Activated CD4-positive, alpha-beta T cell treated with anti-CD3 and anti-CD28 coated beads, Interleukin-2, amount 10 ng/mL, durations not matched to agents 24 days and 14 days (primary cell): ENCODE measurements around the gene CBLB. TPM values are rescaled to one million over a fixed set of nuclear protein-coding genes. Genes with fewer than 3 reads are reported as not detected.
A peak's percentile ranks its signal among the peaks of the same experiment; 100 is the strongest.

Experiments used
- DNase-seq: peaks from one replicate; pipeline ENCODE4 v3.0.0; 2022
- H3K27ac Mint-ChIP-seq: one replicate; pipeline ENCODE4 v1.8.0; 2022; ENCODE audit warnings: mild to moderate bottlenecking, mixed read lengths
- H3K27me3 Mint-ChIP-seq: one replicate; pipeline ENCODE4 v1.8.0; 2022; ENCODE audit warnings: mixed read lengths
- H3K36me3 Mint-ChIP-seq: one replicate; pipeline ENCODE4 v1.8.0; 2022; ENCODE audit warnings: low read depth, mild to moderate bottlenecking, mixed read lengths
- H3K4me1 Mint-ChIP-seq: one replicate; pipeline ENCODE4 v1.8.0; 2021; ENCODE audit warnings: mixed read lengths
- H3K4me3 Mint-ChIP-seq: one replicate; pipeline ENCODE4 v1.8.0; 2022; ENCODE audit warnings: mild to moderate bottlenecking, moderate library complexity, mixed read lengths
- H3K9me3 Mint-ChIP-seq: one replicate; pipeline ENCODE4 v1.8.0; 2021; ENCODE audit warnings: mixed read lengths
- intact Hi-C: fragments of 100-400 bp; cut with micrococcal nuclease; formaldehyde crosslinking; loops from one replicate; pipeline ENCODE4 v1.15.1; 2023
- total RNA-seq: library from RNA; stranded (reverse); gene quantifications from 2 replicates; pipeline ENCODE4 v1.2.3, GENCODE V29; 2022

Gene CBLB
- total RNA-seq, 1 donor from 2014 or later: 183 TPM

DNA sequence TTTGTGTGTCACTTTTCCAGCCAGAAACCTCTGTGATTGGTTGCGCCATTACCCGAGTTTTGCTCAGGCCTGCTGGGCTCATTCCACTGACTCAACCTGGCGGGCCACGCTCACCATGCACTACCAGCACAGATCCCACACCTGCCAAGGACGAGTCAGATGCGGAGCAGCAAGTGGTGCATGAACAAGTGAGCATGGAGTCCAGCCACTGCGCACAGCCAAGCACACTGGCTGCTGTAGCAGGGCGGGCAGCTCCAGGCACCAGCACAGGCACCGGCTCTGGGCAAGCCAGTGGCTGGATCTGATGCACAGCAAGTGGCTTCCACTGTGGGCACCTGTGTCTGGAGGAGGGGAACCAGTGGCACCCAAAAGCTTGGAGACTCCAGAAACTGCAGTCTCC is 110.4 kb downstream of the CBLB start:
- H3K4me3 Mint-ChIP-seq: no peak overlapping the region
- H3K36me3 Mint-ChIP-seq: peaks cover 71% of the 10 kb centered on the region
- no peaks in the 10 kb centered on the region for H3K27me3 Mint-ChIP-seq
- peaks cover 22% of the 10 kb centered on the region for H3K9me3 Mint-ChIP-seq
- intact Hi-C loops: no loop called here
- peaks cover 49% of the 10 kb centered on the region for H3K4me1 Mint-ChIP-seq
- DNase-seq: no peak
- H3K27ac Mint-ChIP-seq: peak overlapping the region; percentile 25

GRCh38 chr3:105755121-105755886 is 113.5 kb downstream of the CBLB start:
- intact Hi-C loops: loop anchor here (1.0 to 2.0 kb wide), 2 partner anchors 9 to 577 kb away; no protein-coding TSS in a partner anchor
- Mint-ChIP-seq H3K27ac (peak overlapping the region; percentile 90), H3K9me3 (peaks cover 5% of the 10 kb centered on the region), H3K4me1 (peaks cover 59% of the 10 kb centered on the region), H3K27me3 (no peaks in the 10 kb centered on the region), H3K4me3 (peak overlapping the region; percentile 62), H3K36me3 (peaks cover 52% of the 10 kb centered on the region)
- no peak for DNase-seq

GRCh38 chr3:105752791-105753415 is 115.9 kb downstream of the CBLB start:
- H3K27ac Mint-ChIP-seq: peak overlapping the region; percentile 95

GRCh38 chr3:105747696-105748095 is 121.1 kb downstream of the CBLB start:
- Mint-ChIP-seq H3K27me3 (no peaks in the 10 kb centered on the region), H3K9me3 (peaks cover 4% of the 10 kb centered on the region), H3K4me1 (peaks cover 61% of the 10 kb centered on the region), H3K4me3 (peak overlapping the region; percentile 64), H3K27ac (peak overlapping the region; percentile 82), H3K36me3 (peaks cover 66% of the 10 kb centered on the region)
- intact Hi-C loops: loop anchor here (2.0 kb wide), 2 partner anchors 71 to 429 kb away; no protein-coding TSS in a partner anchor
- DNase-seq: no peak

More at GRCh38 chr3:105752791-105753415, 115.9 kb downstream of the CBLB start:
- no peaks in the 10 kb centered on the region for H3K9me3 Mint-ChIP-seq
- peaks cover 67% of the 10 kb centered on the region for H3K4me1 Mint-ChIP-seq
- peak; percentile 83 for DNase-seq
- intact Hi-C loops: loop anchor here (1.0 to 5.0 kb wide), 6 partner anchors 9 to 672 kb away; partner anchors contain the start of gene ALCAM
- H3K36me3 Mint-ChIP-seq: peaks cover 45% of the 10 kb centered on the region
- no peaks in the 10 kb centered on the region for H3K27me3 Mint-ChIP-seq
- H3K4me3 Mint-ChIP-seq: peak overlapping the region; percentile 64

GRCh38 chr3:105747060-105747541 is 121.7 kb downstream of the CBLB start:
- Mint-ChIP-seq H3K27ac (peak overlapping the region; percentile 82), H3K9me3 (peaks cover 4% of the 10 kb centered on the region), H3K27me3 (no peaks in the 10 kb centered on the region), H3K36me3 (peaks cover 66% of the 10 kb centered on the region), H3K4me3 (peak overlapping the region; percentile 64), H3K4me1 (peaks cover 56% of the 10 kb centered on the region)
- DNase-seq: no peak
- intact Hi-C loops: loop anchor here (2.0 kb wide), 2 partner anchors 70 to 430 kb away; no protein-coding TSS in a partner anchor

GRCh38 chr3:105746231-105746996 is 122.4 kb downstream of the CBLB start:
- no peak for DNase-seq
- Mint-ChIP-seq H3K9me3 (peaks cover 9% of the 10 kb centered on the region), H3K4me3 (peak overlapping the region; percentile 64), H3K4me1 (peaks cover 57% of the 10 kb centered on the region), H3K27ac (peak overlapping the region; percentile 82), H3K36me3 (peaks cover 72% of the 10 kb centered on the region), H3K27me3 (no peaks in the 10 kb centered on the region)
- intact Hi-C loops: loop anchor here (2.0 kb wide), 2 partner anchors 70 to 430 kb away; no protein-coding TSS in a partner anchor

DNA sequence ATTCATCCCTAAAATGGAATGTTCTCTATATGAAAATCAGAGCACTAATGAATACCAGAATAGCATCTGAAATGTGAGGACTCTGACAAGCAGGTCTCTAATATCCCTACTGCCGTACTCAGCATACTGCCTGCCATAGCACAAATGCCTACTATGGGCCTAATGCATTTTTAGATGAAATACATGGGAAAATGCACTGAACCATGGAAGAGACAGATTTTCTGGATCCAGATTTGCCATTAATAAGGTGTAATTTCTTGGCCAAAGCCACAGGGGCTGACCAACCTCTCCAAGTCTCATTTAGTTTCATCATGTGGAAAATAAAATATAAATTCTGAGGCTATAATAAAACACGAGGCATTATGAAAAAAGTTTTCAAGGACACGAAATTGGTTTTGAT is 123.8 kb downstream of the CBLB start:
- Mint-ChIP-seq H3K36me3 (peaks cover 70% of the 10 kb centered on the region), H3K27ac (peak overlapping the region; percentile 20), H3K4me3 (no peak overlapping the region), H3K9me3 (peaks cover 9% of the 10 kb centered on the region), H3K27me3 (no peaks in the 10 kb centered on the region), H3K4me1 (peaks cover 51% of the 10 kb centered on the region)
- no peak for DNase-seq
- intact Hi-C loops: no loop called here

- Mint-ChIP-seq H3K9me3 (peaks cover 13% of the 10 kb centered on the region), H3K27ac (peak overlapping the region; percentile 55), H3K4me1 (peaks cover 53% of the 10 kb centered on the region), H3K36me3 (peaks cover 75% of the 10 kb centered on the region), H3K4me3 (peak overlapping the region; percentile 34), H3K27me3 (no peaks in the 10 kb centered on the region)
- DNase-seq: no peak
- intact Hi-C loops: loop anchor here (1.0 kb wide), 1 partner anchor 9 kb away; no protein-coding TSS in a partner anchor
These were observed 124.6 kb downstream of the CBLB start for GRCh38 chr3:105744202-105744601.

DNA sequence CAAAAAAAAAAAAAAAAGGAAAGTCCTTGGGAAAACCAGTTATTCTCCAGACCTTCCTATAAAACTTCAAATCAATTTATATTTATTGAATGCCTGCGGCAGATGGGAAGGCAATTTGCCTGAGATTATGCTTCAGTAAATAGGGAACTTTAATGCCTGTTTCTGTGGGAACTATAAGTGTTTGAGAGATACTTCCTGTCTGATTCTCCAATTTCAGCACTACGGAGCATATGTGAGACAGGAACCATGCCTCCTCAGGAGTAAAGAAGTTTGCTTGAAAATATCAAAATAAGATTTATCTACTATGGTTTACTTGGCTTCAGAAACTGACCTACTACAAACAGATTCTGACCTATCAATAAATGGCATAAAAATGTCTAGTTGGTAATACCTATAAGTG is 135.5 kb downstream of the CBLB start:
- no peak overlapping the region for H3K27ac Mint-ChIP-seq
- no peaks in the 10 kb centered on the region for H3K9me3 Mint-ChIP-seq
- peaks cover 7% of the 10 kb centered on the region for H3K4me1 Mint-ChIP-seq
- no peak overlapping the region for H3K4me3 Mint-ChIP-seq
- H3K36me3 Mint-ChIP-seq: peaks cover 64% of the 10 kb centered on the region
- intact Hi-C loops: no loop called here
- H3K27me3 Mint-ChIP-seq: no peaks in the 10 kb centered on the region
- no peak for DNase-seq

GRCh38 chr3:105731686-105732085 is 137.1 kb downstream of the CBLB start:
- Mint-ChIP-seq H3K9me3 (peaks cover 14% of the 10 kb centered on the region), H3K27ac (no peak overlapping the region)
- intact Hi-C loops: no loop called here

DNA sequence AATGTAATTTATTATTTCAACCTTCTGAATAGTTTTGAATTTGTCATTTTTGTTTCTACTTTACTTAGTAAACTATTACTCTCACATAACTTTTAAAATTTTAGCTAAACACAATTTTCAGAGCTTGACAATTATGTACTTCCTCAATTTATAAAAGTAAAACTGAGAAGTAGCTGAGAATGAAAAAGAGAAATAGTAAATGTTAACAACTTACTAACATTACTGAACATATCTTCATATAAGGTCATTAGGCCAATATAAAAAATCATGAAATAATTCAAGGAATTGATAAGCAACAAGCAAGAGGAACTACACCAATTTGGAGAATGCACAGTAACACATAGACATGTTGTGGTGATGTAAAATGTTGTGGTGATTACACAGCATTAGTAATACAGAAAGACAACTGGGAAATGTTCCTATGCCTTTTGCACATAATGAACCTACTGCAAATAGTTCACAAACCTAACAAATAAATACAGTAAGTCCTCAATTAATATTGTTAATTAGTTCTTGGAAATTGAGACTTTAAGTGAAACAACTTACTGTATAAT is 137.9 kb downstream of the CBLB start:
- H3K9me3 Mint-ChIP-seq: peaks cover 14% of the 10 kb centered on the region

More at GRCh38 chr3:105731686-105732085, 137.1 kb downstream of the CBLB start:
- Mint-ChIP-seq H3K36me3 (peaks cover 77% of the 10 kb centered on the region), H3K4me1 (peaks cover 10% of the 10 kb centered on the region), H3K4me3 (no peak overlapping the region), H3K27me3 (no peaks in the 10 kb centered on the region)
- DNase-seq: no peak

GRCh38 chr3:105729667-105730066 is 139.1 kb downstream of the CBLB start:
- Mint-ChIP-seq H3K36me3 (peaks cover 78% of the 10 kb centered on the region), H3K4me1 (peaks cover 10% of the 10 kb centered on the region), H3K9me3 (peaks cover 14% of the 10 kb centered on the region), H3K27ac (no peak overlapping the region), H3K27me3 (no peaks in the 10 kb centered on the region), H3K4me3 (no peak overlapping the region)
- intact Hi-C loops: no loop called here
- DNase-seq: no peak

More for the DNA sequence above, 137.9 kb downstream of the CBLB start:
- DNase-seq: no peak
- H3K36me3 Mint-ChIP-seq: peaks cover 77% of the 10 kb centered on the region
- H3K4me1 Mint-ChIP-seq: peaks cover 10% of the 10 kb centered on the region
- intact Hi-C loops: no loop called here
- no peak overlapping the region for H3K4me3 Mint-ChIP-seq
- no peak overlapping the region for H3K27ac Mint-ChIP-seq
- H3K27me3 Mint-ChIP-seq: no peaks in the 10 kb centered on the region

GRCh38 chr3:105728771-105729312 is 140.0 kb downstream of the CBLB start:
- Mint-ChIP-seq H3K4me1 (peaks cover 15% of the 10 kb centered on the region), H3K27me3 (no peaks in the 10 kb centered on the region), H3K9me3 (peaks cover 14% of the 10 kb centered on the region), H3K4me3 (no peak overlapping the region), H3K27ac (no peak overlapping the region), H3K36me3 (peaks cover 76% of the 10 kb centered on the region)
- intact Hi-C loops: no loop called here
- DNase-seq: no peak
